ENCODE data around the gene RASSF4.

DNA sequence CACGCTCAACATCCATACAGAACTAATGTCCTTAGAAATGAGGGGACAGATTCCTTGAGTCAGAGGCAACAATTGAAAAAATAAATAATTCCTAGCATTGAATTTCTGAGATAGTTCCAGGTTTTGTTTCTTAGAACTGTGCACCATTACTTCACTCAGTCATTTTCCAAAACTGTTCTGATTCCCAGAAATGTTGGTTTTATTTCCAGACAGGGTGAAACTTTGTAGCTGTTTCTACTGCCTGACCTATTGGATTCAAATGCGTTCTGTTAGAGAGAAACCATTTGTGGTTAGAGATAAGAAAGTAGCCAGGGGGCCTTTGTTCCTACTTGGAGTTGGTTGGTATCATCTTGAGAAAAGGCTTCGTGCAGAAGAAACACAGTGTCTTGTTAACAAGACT, 27.1 kb downstream of the RASSF4 start:
- TF ChIP-seq, protein P1, sequence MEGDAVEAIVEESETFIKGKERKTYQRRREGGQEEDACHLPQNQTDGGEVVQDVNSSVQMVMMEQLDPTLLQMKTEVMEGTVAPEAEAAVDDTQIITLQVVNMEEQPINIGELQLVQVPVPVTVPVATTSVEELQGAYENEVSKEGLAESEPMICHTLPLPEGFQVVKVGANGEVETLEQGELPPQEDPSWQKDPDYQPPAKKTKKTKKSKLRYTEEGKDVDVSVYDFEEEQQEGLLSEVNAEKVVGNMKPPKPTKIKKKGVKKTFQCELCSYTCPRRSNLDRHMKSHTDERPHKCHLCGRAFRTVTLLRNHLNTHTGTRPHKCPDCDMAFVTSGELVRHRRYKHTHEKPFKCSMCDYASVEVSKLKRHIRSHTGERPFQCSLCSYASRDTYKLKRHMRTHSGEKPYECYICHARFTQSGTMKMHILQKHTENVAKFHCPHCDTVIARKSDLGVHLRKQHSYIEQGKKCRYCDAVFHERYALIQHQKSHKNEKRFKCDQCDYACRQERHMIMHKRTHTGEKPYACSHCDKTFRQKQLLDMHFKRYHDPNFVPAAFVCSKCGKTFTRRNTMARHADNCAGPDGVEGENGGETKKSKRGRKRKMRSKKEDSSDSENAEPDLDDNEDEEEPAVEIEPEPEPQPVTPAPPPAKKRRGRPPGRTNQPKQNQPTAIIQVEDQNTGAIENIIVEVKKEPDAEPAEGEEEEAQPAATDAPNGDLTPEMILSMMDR (IDR thresholded peaks at IDR 0.05; ENCODE audit: borderline replicate concordance, extremely low read depth, low read length, poor library complexity, severe bottlenecking) = no peak
- no peak for TF ChIP-seq EZH2 (IDR thresholded peaks at IDR 0.05; ENCODE audit: borderline replicate concordance, low read depth, low read length, severe bottlenecking)

All from DND-41 (cell line).